Measurements from ENCODE around the gene ANKRD17. TPM values are rescaled to one million over a fixed set of nuclear protein-coding genes. Genes with fewer than 3 reads are reported as not detected.

Gene ANKRD17
- total RNA-seq, 1 experiment from 2014 or later = 54.6 TPM

DNA sequence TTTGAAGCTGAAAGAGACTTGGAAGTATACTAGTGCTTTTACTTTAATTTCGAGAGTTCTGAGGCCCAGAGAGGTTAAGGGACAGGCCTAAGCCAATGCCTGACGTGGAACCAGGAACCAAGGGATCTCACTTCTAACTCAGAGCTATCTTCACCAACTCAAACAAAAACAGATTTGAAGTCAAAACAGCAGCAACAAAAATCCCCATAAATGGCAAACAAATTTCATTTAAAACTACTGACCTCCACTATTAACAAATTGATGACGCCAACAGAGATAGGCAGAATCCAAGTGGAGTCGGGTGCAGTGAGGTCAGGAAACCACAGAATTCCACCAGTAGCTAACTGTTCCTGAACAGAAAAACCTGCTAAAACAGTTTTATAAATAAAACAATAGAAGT, 194.1 kb downstream of the ANKRD17 start:
- Mint-ChIP-seq H3K4me1 (ENCODE audit: low read depth, unreplicated experiment) (peaks cover 8% of the 10 kb centered on the region), H3K4me3 (ENCODE audit: low read depth, unreplicated experiment) (no peak overlapping the region), H3K9me3 (ENCODE audit: low read depth, unreplicated experiment) (no peaks in the 10 kb centered on the region), H3K27me3 (ENCODE audit: unreplicated experiment) (no peaks in the 10 kb centered on the region), H3K36me3 (ENCODE audit: insufficient read depth, unreplicated experiment) (peaks cover 24% of the 10 kb centered on the region), H3K27ac (ENCODE audit: unreplicated experiment) (no peak overlapping the region)
- CTCF ChIA-PET = no interaction called here
- no peak for DNase-seq
- no TSS peak for BruUV-seq (replicated peaks)
- no peak for TF ChIP-seq CTCF (IDR thresholded peaks at IDR 0.05; ENCODE audit: unreplicated experiment)
- intact Hi-C loops (cut with micrococcal nuclease; ENCODE audit: unreplicated experiment) = no loop called here

DNA sequence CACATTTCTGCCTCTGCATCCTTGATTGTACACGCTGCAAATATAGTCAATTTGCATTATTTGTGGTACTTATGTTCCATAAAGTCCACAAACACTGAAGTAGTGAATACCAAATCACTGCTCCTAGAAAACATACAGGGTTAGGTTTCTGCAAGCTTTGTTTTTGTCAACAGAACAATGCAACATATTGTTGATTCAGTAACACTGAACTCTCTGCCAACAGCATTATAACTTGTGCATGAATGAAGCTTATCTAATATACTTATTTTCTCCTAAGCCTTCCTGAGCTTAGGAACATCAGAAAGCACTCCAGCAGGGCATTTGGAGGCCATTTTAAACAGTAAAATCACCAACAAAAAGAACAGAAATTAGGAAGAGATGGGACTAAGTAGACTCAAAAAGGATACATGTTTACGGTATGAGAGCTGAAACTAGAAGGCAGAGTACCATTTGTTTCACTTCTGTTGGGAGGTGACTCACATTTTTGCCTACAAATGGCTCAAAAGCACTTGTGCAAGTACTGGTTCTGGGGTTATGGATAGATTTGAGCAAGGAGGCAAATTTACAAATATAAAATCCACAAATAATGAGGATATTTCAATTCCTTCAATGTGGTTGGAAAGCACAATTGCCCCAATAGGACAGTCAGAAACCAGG, 203.2 kb downstream of the ANKRD17 start:
- Mint-ChIP-seq H3K4me1 (ENCODE audit: low read depth, unreplicated experiment) (no peaks in the 10 kb centered on the region), H3K36me3 (ENCODE audit: insufficient read depth, unreplicated experiment) (no peaks in the 10 kb centered on the region), H3K27ac (ENCODE audit: unreplicated experiment) (no peak overlapping the region), H3K9me3 (ENCODE audit: low read depth, unreplicated experiment) (no peaks in the 10 kb centered on the region), H3K4me3 (ENCODE audit: low read depth, unreplicated experiment) (no peak overlapping the region), H3K27me3 (ENCODE audit: unreplicated experiment) (no peaks in the 10 kb centered on the region)
- no peak for TF ChIP-seq CTCF (IDR thresholded peaks at IDR 0.05; ENCODE audit: unreplicated experiment)
- CTCF ChIA-PET = no interaction called here
- intact Hi-C loops (cut with micrococcal nuclease; ENCODE audit: unreplicated experiment) = no loop called here
- DNase-seq = no peak
- BruUV-seq (replicated peaks) = no TSS peak

- no TSS peak for BruUV-seq (replicated peaks)
- intact Hi-C loops (cut with micrococcal nuclease; ENCODE audit: unreplicated experiment) = no loop called here
- Mint-ChIP-seq H3K4me3 (ENCODE audit: low read depth, unreplicated experiment) (no peak overlapping the region), H3K27me3 (ENCODE audit: unreplicated experiment) (no peaks in the 10 kb centered on the region), H3K4me1 (ENCODE audit: low read depth, unreplicated experiment) (no peaks in the 10 kb centered on the region), H3K27ac (ENCODE audit: unreplicated experiment) (no peak overlapping the region), H3K9me3 (ENCODE audit: low read depth, unreplicated experiment) (no peaks in the 10 kb centered on the region), H3K36me3 (ENCODE audit: insufficient read depth, unreplicated experiment) (no peaks in the 10 kb centered on the region)
- no peak for TF ChIP-seq CTCF (IDR thresholded peaks at IDR 0.05; ENCODE audit: unreplicated experiment)
- CTCF ChIA-PET = no interaction called here
- no peak for DNase-seq
Measured at GRCh38 chr4:73053974-73054480, 204.6 kb downstream of the ANKRD17 start.

GRCh38 chr4:73053076-73053475, 205.5 kb downstream of the ANKRD17 start:
- Mint-ChIP-seq H3K27ac (ENCODE audit: unreplicated experiment) (no peak overlapping the region), H3K27me3 (ENCODE audit: unreplicated experiment) (no peaks in the 10 kb centered on the region), H3K36me3 (ENCODE audit: insufficient read depth, unreplicated experiment) (no peaks in the 10 kb centered on the region), H3K4me1 (ENCODE audit: low read depth, unreplicated experiment) (no peaks in the 10 kb centered on the region), H3K4me3 (ENCODE audit: low read depth, unreplicated experiment) (no peak overlapping the region), H3K9me3 (ENCODE audit: low read depth, unreplicated experiment) (no peaks in the 10 kb centered on the region)
- DNase-seq = no peak
- intact Hi-C loops (cut with micrococcal nuclease; ENCODE audit: unreplicated experiment) = no loop called here
- no peak for TF ChIP-seq CTCF (IDR thresholded peaks at IDR 0.05; ENCODE audit: unreplicated experiment)
- no TSS peak for BruUV-seq (replicated peaks)
- CTCF ChIA-PET = no interaction called here
